ENCODE results near the gene SLC22A7.

DNA sequence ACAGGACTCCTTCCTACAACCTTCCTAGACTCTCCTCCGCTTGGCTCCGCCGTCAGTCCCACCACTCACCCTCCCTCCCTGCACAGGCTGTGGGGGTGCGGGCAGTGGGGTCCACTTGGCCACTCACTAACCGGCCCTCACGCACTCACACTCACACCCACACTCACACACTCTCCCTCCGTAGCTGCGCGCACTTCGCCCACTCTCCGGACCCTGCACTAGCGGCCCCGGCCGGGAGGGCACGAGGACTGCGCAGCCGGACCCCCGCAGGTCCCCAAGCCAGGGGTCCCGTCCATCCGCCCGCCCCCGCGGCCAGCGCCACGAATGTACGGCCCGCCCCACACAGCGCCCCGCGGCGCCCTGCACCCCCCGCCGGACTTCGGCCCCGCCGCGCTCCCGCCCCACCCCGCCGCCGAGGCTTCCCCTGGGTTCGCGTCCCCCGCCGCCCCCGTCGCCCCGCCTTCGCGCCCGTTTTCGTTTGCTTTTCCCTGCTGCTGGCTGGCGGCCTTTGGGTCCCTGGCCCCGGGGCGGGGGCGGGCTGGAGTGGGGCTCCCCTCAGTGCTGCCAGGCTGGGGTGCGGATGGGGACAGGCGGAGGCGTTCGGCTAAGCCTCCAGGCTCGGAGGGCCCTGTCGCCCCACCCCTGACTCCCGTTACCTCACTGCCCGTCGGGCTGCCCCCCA lies 23.0 kb upstream of the SLC22A7 start:
- no peak for TF ChIP-seq POLR2A (IDR thresholded peaks at IDR 0.05)
- TF ChIP-seq, protein P1, sequence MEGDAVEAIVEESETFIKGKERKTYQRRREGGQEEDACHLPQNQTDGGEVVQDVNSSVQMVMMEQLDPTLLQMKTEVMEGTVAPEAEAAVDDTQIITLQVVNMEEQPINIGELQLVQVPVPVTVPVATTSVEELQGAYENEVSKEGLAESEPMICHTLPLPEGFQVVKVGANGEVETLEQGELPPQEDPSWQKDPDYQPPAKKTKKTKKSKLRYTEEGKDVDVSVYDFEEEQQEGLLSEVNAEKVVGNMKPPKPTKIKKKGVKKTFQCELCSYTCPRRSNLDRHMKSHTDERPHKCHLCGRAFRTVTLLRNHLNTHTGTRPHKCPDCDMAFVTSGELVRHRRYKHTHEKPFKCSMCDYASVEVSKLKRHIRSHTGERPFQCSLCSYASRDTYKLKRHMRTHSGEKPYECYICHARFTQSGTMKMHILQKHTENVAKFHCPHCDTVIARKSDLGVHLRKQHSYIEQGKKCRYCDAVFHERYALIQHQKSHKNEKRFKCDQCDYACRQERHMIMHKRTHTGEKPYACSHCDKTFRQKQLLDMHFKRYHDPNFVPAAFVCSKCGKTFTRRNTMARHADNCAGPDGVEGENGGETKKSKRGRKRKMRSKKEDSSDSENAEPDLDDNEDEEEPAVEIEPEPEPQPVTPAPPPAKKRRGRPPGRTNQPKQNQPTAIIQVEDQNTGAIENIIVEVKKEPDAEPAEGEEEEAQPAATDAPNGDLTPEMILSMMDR (IDR thresholded peaks at IDR 0.05), result no peak
- TF ChIP-seq POLR2AphosphoS5 (IDR thresholded peaks at IDR 0.05), result no peak

Data from sigmoid colon (tissue), 4 donors.